GM23338 (cell line): Measurements from ENCODE around the gene RAC3. TPM values are rescaled to one million over a fixed set of nuclear protein-coding genes. Genes with fewer than 3 reads are reported as not detected.

Experiments
- ATAC-seq: fragments of 200-7000 bp; cut with Tn5 transposase; 3 replicates; pipeline ENCODE4 v1.9.1; 2020
- DNase-seq: peaks from one replicate; pipeline ENCODE4 v3.0.0-alpha.2; 2015; ENCODE audit warnings: low spot score
- H2AFZ ChIP-seq: fragments of 200-600 bp; sonication (generic); 2 replicates; pipeline ENCODE4 v1.8.0; 2016; ENCODE audit warnings: antibody characterized with exemption, mild to moderate bottlenecking, moderate library complexity
- H3F3A ChIP-seq: fragments of 200-600 bp; sonication (generic); replicated peaks from 2 replicates; pipeline ENCODE4 v1.8.0; 2017; ENCODE audit warnings: antibody characterized with exemption, mixed run types, low read depth
- H3K27ac ChIP-seq: fragments of 200-600 bp; sonication (generic); 2 replicates; pipeline ENCODE4 v1.6.1; 2016; ENCODE audit warnings: low read depth
- H3K27me3 ChIP-seq: fragments of 200-600 bp; sonication (generic); 2 replicates; pipeline ENCODE4 v1.8.0; 2016; ENCODE audit warnings: mild to moderate bottlenecking, mixed run types, moderate library complexity; ENCODE audit not compliant: insufficient read depth
- H3K36me3 ChIP-seq: fragments of 200-600 bp; sonication (generic); 2 replicates; pipeline ENCODE4 v1.8.0; 2016; ENCODE audit warnings: mild to moderate bottlenecking; ENCODE audit not compliant: insufficient read depth
- H3K4me1 ChIP-seq: fragments of 200-600 bp; sonication (generic); 2 replicates; pipeline ENCODE4 v1.8.0; 2016; ENCODE audit warnings: mild to moderate bottlenecking, moderate library complexity; ENCODE audit not compliant: insufficient read depth
- H3K4me2 ChIP-seq: fragments of 200-600 bp; sonication (generic); 2 replicates; pipeline ENCODE4 v1.7.1; 2017; ENCODE audit warnings: mixed run types
- H3K4me3 ChIP-seq: fragments of 200-600 bp; sonication (generic); 2 replicates; pipeline ENCODE4 v1.6.1; 2016; ENCODE audit warnings: mixed run types
- H3K79me2 ChIP-seq: fragments of 200-600 bp; sonication (generic); replicated peaks from 2 replicates; pipeline ENCODE4 v1.8.0; 2017; ENCODE audit warnings: mild to moderate bottlenecking; ENCODE audit not compliant: insufficient read depth
- H3K9me2 ChIP-seq: fragments of 200-600 bp; sonication (generic); 2 replicates; pipeline ENCODE4 v1.8.0; 2017; ENCODE audit not compliant: insufficient read depth
- H4K20me1 ChIP-seq: fragments of 200-600 bp; sonication (generic); replicated peaks from 2 replicates; pipeline ENCODE4 v1.8.0; 2017; ENCODE audit warnings: mild to moderate bottlenecking; ENCODE audit not compliant: insufficient read depth
- H3K27ac Mint-ChIP-seq: 2 replicates; pipeline ENCODE4 v1.8.0; 2020; ENCODE audit warnings: inconsistent platforms, mild to moderate bottlenecking, moderate library complexity, mixed read lengths
- H3K27me3 Mint-ChIP-seq: 3 replicates; pipeline ENCODE4 v1.8.0; 2022; ENCODE audit warnings: low read depth, mild to moderate bottlenecking, moderate library complexity, mixed read lengths, inconsistent platforms; ENCODE audit not compliant: insufficient read depth, poor library complexity
- H3K36me3 Mint-ChIP-seq: 3 replicates; pipeline ENCODE4 v1.8.0; 2021; ENCODE audit warnings: low read depth, mild to moderate bottlenecking, inconsistent platforms, moderate library complexity, mixed read lengths
- H3K4me1 Mint-ChIP-seq: 3 replicates; pipeline ENCODE4 v1.8.0; 2020; ENCODE audit warnings: mild to moderate bottlenecking, inconsistent platforms, mixed read lengths
- H3K4me3 Mint-ChIP-seq: 3 replicates; pipeline ENCODE4 v1.8.0; 2021; ENCODE audit warnings: moderate library complexity, mild to moderate bottlenecking, inconsistent platforms, mixed read lengths
- H3K9me3 Mint-ChIP-seq: 3 replicates; pipeline ENCODE4 v1.8.0; 2020; ENCODE audit warnings: moderate library complexity, mild to moderate bottlenecking, inconsistent platforms, mixed read lengths
- CREB1 ChIP-seq: fragments of 250-450 bp; sonication (Bioruptor Pico); IDR thresholded peaks from 2 replicates; pipeline ENCODE4 v1.5.0; 2020; ENCODE audit warnings: low read depth, mild to moderate bottlenecking, moderate library complexity
- EZH2 ChIP-seq: fragments of 200-600 bp; sonication (generic); IDR thresholded peaks from one replicate; pipeline ENCODE4 v1.8.0; 2017; ENCODE audit warnings: antibody characterized with exemption, mild to moderate bottlenecking, low read depth; ENCODE audit not compliant: unreplicated experiment
- EZH2phosphoT487 ChIP-seq: fragments of 200-600 bp; sonication (generic); IDR thresholded peaks from one replicate; pipeline ENCODE4 v1.8.1; 2018; ENCODE audit warnings: antibody characterized with exemption; ENCODE audit not compliant: unreplicated experiment
- JUNB ChIP-seq: IDR thresholded peaks from one replicate; pipeline ENCODE4 v1.6.1; 2016; ENCODE audit warnings: antibody characterized with exemption; ENCODE audit not compliant: unreplicated experiment
- NANOG ChIP-seq: IDR thresholded peaks from 2 replicates; pipeline ENCODE4 v1.6.1; 2016; ENCODE audit warnings: antibody characterized with exemption, borderline replicate concordance
- POLR2AphosphoS5 ChIP-seq: IDR thresholded peaks from 2 replicates; pipeline ENCODE4 v1.6.1; 2016; ENCODE audit warnings: antibody characterized with exemption, low read depth
- STAT1 ChIP-seq: IDR thresholded peaks from one replicate; pipeline ENCODE4 v1.6.1; 2016; ENCODE audit warnings: antibody characterized with exemption; ENCODE audit not compliant: unreplicated experiment
- ZNF114 ChIP-seq: fragments of 250-450 bp; sonication (Bioruptor Pico); IDR thresholded peaks from 2 replicates; pipeline ENCODE4 v1.5.0; 2020; ENCODE audit warnings: mild to moderate bottlenecking, moderate library complexity
- ZNF331 ChIP-seq: fragments of 250-450 bp; sonication (Bioruptor Pico); IDR thresholded peaks from 2 replicates; pipeline ENCODE4 v1.5.0; 2020; ENCODE audit warnings: low read depth, mild to moderate bottlenecking, moderate library complexity
- polyA plus RNA-seq: library from polyadenylated mRNA; unstranded; fragments of >200 nt; fragmentation: Nextera tagmentation; extraction: Ambion mirVana; gene quantifications from 2 replicates; pipeline ENCODE4 v1.2.1, GENCODE V29; 2016
- total RNA-seq: library from RNA; depleted of rRNA; stranded (reverse); fragments of >200 nt; shearing (Covaris generic); gene quantifications from 2 replicates; pipeline ENCODE4 v1.2.3, GENCODE V29; 2014
- TF ChIP-seq, protein P1 (sequence below), 2 experiments: fragments of 200-600 bp in 1 of 2; sonication (generic) in 1 of 2; conservative IDR thresholded peaks; 2 replicates each; pipeline versions ENCODE4 v1.5.1 to v1.6.1; 2016 to 2017; ENCODE audit warnings: antibody characterized with exemption in 2 of 2, low read depth in 2 of 2, mild to moderate bottlenecking in 2 of 2, moderate library complexity in 1 of 2
- TF ChIP-seq, protein P2 (sequence below): fragments of 250-450 bp; sonication (Bioruptor Pico); IDR thresholded peaks from 2 replicates; pipeline ENCODE4 v1.5.0; 2020; ENCODE audit warnings: mild to moderate bottlenecking, moderate library complexity
- TF ChIP-seq, protein P3 (sequence below): IDR thresholded peaks from 2 replicates; pipeline ENCODE4 v1.6.1; 2016; ENCODE audit warnings: antibody characterized with exemption
- TF ChIP-seq, protein P4 (sequence below): IDR thresholded peaks from one replicate; pipeline ENCODE4 v1.6.1; 2018; ENCODE audit warnings: antibody characterized with exemption; ENCODE audit not compliant: unreplicated experiment

RAC3 gene
- total and polyA plus RNA-seq, 2 experiments from 2014 or later, result 31.5 to 293 TPM

DNA sequence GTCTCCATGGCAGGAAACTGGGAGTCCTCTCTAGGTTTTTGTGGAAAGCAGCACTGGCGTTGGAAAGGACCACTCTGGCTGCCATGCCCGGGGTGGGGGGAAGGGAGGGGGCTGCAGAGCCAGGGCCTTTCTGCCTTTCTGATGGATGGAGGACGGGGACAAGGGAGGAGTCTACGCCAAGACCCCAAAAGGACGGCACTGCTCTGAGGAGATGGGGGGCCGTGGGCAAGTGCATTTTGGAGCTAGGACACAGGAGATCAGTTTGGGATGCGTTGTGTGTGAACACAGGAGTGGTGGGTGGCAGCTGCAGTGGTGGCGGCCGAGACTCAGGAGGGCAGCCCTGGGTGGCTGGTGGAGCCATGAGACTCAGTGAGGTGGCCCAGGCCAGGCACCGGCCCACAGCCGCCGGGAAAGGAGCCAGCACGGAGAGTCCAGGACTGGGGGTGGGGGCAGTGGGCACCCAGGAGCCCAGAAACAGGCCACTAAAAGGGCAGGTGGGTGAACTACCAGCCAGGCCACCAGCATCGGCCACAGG, 10.8 kb upstream of the RAC3 start:
- no peak for ATAC-seq

More for the DNA sequence above, 10.8 kb upstream of the RAC3 start:
- Histone ChIP-seq H3K4me2 (no peak overlapping the region), H4K20me1 (peaks cover 3% of the 10 kb centered on the region), H2AFZ (no peak overlapping the region), H3K36me3 (no peaks in the 10 kb centered on the region), H3K9me2 (no peaks in the 10 kb centered on the region), H3K79me2 (peaks cover 15% of the 10 kb centered on the region), H3K4me1 (peaks cover 5% of the 10 kb centered on the region; the same call in 1 of the 2 replicates), H3K27me3 (no peaks in the 10 kb centered on the region), H3K27ac (no peak overlapping the region), H3K4me3 (no peak overlapping the region), H3F3A (peaks cover 13% of the 10 kb centered on the region; the same call in 1 of the 2 replicates)
- Mint-ChIP-seq H3K9me3 (no peaks in the 10 kb centered on the region), H3K4me3 (peak overlapping the region; percentile 42), H3K27me3 (peaks cover 20% of the 10 kb centered on the region), H3K4me1 (peaks cover 11% of the 10 kb centered on the region), H3K27ac (peak overlapping the region; percentile 11; the same call in 1 of the 2 replicates), H3K36me3 (peaks cover 6% of the 10 kb centered on the region; the same call in 2 of the 3 replicates)
- TF ChIP-seq, protein P1, sequence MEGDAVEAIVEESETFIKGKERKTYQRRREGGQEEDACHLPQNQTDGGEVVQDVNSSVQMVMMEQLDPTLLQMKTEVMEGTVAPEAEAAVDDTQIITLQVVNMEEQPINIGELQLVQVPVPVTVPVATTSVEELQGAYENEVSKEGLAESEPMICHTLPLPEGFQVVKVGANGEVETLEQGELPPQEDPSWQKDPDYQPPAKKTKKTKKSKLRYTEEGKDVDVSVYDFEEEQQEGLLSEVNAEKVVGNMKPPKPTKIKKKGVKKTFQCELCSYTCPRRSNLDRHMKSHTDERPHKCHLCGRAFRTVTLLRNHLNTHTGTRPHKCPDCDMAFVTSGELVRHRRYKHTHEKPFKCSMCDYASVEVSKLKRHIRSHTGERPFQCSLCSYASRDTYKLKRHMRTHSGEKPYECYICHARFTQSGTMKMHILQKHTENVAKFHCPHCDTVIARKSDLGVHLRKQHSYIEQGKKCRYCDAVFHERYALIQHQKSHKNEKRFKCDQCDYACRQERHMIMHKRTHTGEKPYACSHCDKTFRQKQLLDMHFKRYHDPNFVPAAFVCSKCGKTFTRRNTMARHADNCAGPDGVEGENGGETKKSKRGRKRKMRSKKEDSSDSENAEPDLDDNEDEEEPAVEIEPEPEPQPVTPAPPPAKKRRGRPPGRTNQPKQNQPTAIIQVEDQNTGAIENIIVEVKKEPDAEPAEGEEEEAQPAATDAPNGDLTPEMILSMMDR (conservative IDR thresholded peaks at IDR 0.05; ENCODE audit: low read depth in 2 of 2), result no peak
- TF ChIP-seq, protein P2, sequence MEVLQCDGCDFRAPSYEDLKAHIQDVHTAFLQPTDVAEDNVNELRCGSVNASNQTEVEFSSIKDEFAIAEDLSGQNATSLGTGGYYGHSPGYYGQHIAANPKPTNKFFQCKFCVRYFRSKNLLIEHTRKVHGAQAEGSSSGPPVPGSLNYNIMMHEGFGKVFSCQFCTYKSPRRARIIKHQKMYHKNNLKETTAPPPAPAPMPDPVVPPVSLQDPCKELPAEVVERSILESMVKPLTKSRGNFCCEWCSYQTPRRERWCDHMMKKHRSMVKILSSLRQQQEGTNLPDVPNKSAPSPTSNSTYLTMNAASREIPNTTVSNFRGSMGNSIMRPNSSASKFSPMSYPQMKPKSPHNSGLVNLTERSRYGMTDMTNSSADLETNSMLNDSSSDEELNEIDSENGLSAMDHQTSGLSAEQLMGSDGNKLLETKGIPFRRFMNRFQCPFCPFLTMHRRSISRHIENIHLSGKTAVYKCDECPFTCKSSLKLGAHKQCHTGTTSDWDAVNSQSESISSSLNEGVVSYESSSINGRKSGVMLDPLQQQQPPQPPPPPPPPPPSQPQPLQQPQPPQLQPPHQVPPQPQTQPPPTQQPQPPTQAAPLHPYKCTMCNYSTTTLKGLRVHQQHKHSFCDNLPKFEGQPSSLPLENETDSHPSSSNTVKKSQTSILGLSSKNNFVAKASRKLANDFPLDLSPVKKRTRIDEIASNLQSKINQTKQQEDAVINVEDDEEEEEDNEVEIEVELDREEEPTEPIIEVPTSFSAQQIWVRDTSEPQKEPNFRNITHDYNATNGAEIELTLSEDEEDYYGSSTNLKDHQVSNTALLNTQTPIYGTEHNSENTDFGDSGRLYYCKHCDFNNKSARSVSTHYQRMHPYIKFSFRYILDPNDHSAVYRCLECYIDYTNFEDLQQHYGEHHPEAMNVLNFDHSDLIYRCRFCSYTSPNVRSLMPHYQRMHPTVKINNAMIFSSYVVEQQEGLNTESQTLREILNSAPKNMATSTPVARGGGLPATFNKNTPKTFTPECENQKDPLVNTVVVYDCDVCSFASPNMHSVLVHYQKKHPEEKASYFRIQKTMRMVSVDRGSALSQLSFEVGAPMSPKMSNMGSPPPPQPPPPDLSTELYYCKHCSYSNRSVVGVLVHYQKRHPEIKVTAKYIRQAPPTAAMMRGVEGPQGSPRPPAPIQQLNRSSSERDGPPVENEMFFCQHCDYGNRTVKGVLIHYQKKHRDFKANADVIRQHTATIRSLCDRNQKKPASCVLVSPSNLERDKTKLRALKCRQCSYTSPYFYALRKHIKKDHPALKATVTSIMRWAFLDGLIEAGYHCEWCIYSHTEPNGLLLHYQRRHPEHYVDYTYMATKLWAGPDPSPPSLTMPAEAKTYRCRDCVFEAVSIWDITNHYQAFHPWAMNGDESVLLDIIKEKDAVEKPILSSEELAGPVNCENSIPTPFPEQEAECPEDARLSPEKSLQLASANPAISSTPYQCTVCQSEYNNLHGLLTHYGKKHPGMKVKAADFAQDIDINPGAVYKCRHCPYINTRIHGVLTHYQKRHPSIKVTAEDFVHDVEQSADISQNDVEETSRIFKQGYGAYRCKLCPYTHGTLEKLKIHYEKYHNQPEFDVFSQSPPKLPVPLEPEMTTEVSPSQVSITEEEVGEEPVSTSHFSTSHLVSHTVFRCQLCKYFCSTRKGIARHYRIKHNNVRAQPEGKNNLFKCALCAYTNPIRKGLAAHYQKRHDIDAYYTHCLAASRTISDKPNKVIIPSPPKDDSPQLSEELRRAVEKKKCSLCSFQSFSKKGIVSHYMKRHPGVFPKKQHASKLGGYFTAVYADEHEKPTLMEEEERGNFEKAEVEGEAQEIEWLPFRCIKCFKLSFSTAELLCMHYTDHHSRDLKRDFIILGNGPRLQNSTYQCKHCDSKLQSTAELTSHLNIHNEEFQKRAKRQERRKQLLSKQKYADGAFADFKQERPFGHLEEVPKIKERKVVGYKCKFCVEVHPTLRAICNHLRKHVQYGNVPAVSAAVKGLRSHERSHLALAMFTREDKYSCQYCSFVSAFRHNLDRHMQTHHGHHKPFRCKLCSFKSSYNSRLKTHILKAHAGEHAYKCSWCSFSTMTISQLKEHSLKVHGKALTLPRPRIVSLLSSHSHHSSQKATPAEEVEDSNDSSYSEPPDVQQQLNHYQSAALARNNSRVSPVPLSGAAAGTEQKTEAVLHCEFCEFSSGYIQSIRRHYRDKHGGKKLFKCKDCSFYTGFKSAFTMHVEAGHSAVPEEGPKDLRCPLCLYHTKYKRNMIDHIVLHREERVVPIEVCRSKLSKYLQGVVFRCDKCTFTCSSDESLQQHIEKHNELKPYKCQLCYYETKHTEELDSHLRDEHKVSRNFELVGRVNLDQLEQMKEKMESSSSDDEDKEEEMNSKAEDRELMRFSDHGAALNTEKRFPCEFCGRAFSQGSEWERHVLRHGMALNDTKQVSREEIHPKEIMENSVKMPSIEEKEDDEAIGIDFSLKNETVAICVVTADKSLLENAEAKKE (CRISPR knock-in tag), result no peak
- no peak for TF ChIP-seq EZH2phosphoT487
- no peak for TF ChIP-seq ZNF114 (CRISPR knock-in tag)
- no peak for TF ChIP-seq EZH2
- TF ChIP-seq NANOG, result no peak
- TF ChIP-seq STAT1, result no peak
- no peak for TF ChIP-seq CREB1
- TF ChIP-seq, protein P3, sequence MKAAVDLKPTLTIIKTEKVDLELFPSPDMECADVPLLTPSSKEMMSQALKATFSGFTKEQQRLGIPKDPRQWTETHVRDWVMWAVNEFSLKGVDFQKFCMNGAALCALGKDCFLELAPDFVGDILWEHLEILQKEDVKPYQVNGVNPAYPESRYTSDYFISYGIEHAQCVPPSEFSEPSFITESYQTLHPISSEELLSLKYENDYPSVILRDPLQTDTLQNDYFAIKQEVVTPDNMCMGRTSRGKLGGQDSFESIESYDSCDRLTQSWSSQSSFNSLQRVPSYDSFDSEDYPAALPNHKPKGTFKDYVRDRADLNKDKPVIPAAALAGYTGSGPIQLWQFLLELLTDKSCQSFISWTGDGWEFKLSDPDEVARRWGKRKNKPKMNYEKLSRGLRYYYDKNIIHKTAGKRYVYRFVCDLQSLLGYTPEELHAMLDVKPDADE, result no peak
- TF ChIP-seq ZNF331, result no peak
- TF ChIP-seq JUNB, result no peak
- no peak for TF ChIP-seq POLR2AphosphoS5
- TF ChIP-seq, protein P4, sequence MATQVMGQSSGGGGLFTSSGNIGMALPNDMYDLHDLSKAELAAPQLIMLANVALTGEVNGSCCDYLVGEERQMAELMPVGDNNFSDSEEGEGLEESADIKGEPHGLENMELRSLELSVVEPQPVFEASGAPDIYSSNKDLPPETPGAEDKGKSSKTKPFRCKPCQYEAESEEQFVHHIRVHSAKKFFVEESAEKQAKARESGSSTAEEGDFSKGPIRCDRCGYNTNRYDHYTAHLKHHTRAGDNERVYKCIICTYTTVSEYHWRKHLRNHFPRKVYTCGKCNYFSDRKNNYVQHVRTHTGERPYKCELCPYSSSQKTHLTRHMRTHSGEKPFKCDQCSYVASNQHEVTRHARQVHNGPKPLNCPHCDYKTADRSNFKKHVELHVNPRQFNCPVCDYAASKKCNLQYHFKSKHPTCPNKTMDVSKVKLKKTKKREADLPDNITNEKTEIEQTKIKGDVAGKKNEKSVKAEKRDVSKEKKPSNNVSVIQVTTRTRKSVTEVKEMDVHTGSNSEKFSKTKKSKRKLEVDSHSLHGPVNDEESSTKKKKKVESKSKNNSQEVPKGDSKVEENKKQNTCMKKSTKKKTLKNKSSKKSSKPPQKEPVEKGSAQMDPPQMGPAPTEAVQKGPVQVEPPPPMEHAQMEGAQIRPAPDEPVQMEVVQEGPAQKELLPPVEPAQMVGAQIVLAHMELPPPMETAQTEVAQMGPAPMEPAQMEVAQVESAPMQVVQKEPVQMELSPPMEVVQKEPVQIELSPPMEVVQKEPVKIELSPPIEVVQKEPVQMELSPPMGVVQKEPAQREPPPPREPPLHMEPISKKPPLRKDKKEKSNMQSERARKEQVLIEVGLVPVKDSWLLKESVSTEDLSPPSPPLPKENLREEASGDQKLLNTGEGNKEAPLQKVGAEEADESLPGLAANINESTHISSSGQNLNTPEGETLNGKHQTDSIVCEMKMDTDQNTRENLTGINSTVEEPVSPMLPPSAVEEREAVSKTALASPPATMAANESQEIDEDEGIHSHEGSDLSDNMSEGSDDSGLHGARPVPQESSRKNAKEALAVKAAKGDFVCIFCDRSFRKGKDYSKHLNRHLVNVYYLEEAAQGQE, result no peak
- no peak for DNase-seq
